T-cell (primary cell): ENCODE measurements around the gene GIMAP6. TPM values are rescaled to one million over a fixed set of nuclear protein-coding genes. Genes with fewer than 3 reads are reported as not detected.

Experiments
- ATAC-seq, 4 experiments: fragments of 200-7000 bp in 3 of 4; fragments of 150-1000 bp in 1 of 4; cut with Tn5 transposase; replicated peaks in 1 of 4; 1 replicate in 3 of 4; 2 replicates in 1 of 4; pipeline ENCODE4 v1.10.0; 2021; ENCODE audit warnings: moderate library complexity in 3 of 4, mild to moderate bottlenecking in 2 of 4, moderate number of reproducible peaks in 1 of 4
- CTCF ChIA-PET, 2 donors: fragments of 300-600 bp; sonication (Branson Sonifier 250); formaldehyde crosslinking; loops; one replicate each; lab custom pipeline; 2022; ENCODE audit warnings: antibody characterized with exemption in 2 of 2; lab: Charles Lee
- POLR2A ChIA-PET, 2 donors: fragments of 300-600 bp; sonication (Branson Sonifier 250); formaldehyde crosslinking; loops; one replicate each; lab custom pipeline; 2022; ENCODE audit warnings: antibody characterized with exemption in 2 of 2; lab: Charles Lee
- DNase-seq, 35 experiments: peaks; one replicate each; pipeline versions ENCODE4 v3.0.0 to v3.0.0-alpha.2; 2013 to 2023
- H3K27ac ChIP-seq: one replicate; pipeline ENCODE4 v1.5.1; 2013; ENCODE audit warnings: low read length
- H3K27me3 ChIP-seq, 2 experiments: replicated peaks in 1 of 2; 1 replicate in 1 of 2; 2 replicates in 1 of 2; pipeline versions ENCODE4 v1.6.1 to v1.7.0; 2013; ENCODE audit warnings: low read length in 1 of 2, mixed read lengths in 1 of 2; ENCODE audit not compliant: control insufficient read depth in 2 of 2, insufficient read depth in 2 of 2; ENCODE audit errors: extremely low read depth in 1 of 2
- H3K36me3 ChIP-seq, 2 donors: 1 replicate in 1 of 2; 2 replicates in 1 of 2; pipeline versions ENCODE4 v1.6.1 to v1.7.0; 2013; ENCODE audit warnings: low read length in 1 of 2; ENCODE audit not compliant: control insufficient read depth in 2 of 2, insufficient read depth in 1 of 2; ENCODE audit errors: extremely low read depth in 1 of 2
- H3K4me1 ChIP-seq, 2 experiments: 1 replicate in 1 of 2; 2 replicates in 1 of 2; pipeline versions ENCODE4 v1.6.1 to v1.7.0; 2013; ENCODE audit warnings: low read length in 2 of 2, mixed read lengths in 1 of 2; ENCODE audit not compliant: insufficient read depth in 2 of 2, control insufficient read depth in 1 of 2; ENCODE audit errors: extremely low read depth in 1 of 2
- H3K4me3 ChIP-seq, 2 donors: 1 replicate in 1 of 2; 2 replicates in 1 of 2; pipeline versions ENCODE4 v1.5.1 to v1.7.0; 2013; ENCODE audit warnings: mild to moderate bottlenecking in 2 of 2, low read length in 1 of 2, moderate library complexity in 1 of 2; ENCODE audit not compliant: control insufficient read depth in 1 of 2; ENCODE audit errors: extremely low read depth in 1 of 2
- H3K9me3 ChIP-seq: 2 replicates; pipeline ENCODE4 v1.7.0; 2013
- H3K27ac Mint-ChIP-seq, 2 donors: one replicate each; pipeline ENCODE4 v1.8.0; 2020 to 2021; ENCODE audit warnings: mild to moderate bottlenecking in 2 of 2, mixed read lengths in 2 of 2
- H3K27me3 Mint-ChIP-seq, 2 donors: one replicate each; pipeline ENCODE4 v1.8.0; 2021 to 2022; ENCODE audit warnings: mixed read lengths in 2 of 2
- H3K36me3 Mint-ChIP-seq: one replicate; pipeline ENCODE4 v1.8.0; 2021; ENCODE audit warnings: mixed read lengths
- H3K4me1 Mint-ChIP-seq, 3 donors: one replicate each; pipeline ENCODE4 v1.8.0; 2020 to 2022; ENCODE audit warnings: mixed read lengths in 3 of 3, mild to moderate bottlenecking in 1 of 3
- H3K4me3 Mint-ChIP-seq, 3 donors: one replicate each; pipeline ENCODE4 v1.8.0; 2020 to 2022; ENCODE audit warnings: mild to moderate bottlenecking in 3 of 3, mixed read lengths in 3 of 3, moderate library complexity in 3 of 3
- H3K9me3 Mint-ChIP-seq, 3 donors: one replicate each; pipeline ENCODE4 v1.8.0; 2020 to 2022; ENCODE audit warnings: mixed read lengths in 3 of 3
- WGBS: methylation state at CpG from one replicate; pipeline ENCODE4 v1.1.5; 2013; ENCODE audit warnings: missing lambda C conversion rate; ENCODE audit not compliant: insufficient coverage; 5-methylcytosine and 5-hydroxymethylcytosine counted together
- total RNA-seq, 35 experiments: library from RNA in 6 of 35; stranded (reverse) in 6 of 35; fragments of 120-200 nt in 1 of 35; gene quantifications; one replicate each; pipeline versions ENCODE4 v1.2.1 to v1.2.4 and lab custom pipeline; 2013 to 2026

Gene GIMAP6
- total RNA-seq, 5 donors from 2014 or later (not counting 1 experiment from before 2014, with no cell fraction given): 55.0 to 168 (median 150) TPM

DNA sequence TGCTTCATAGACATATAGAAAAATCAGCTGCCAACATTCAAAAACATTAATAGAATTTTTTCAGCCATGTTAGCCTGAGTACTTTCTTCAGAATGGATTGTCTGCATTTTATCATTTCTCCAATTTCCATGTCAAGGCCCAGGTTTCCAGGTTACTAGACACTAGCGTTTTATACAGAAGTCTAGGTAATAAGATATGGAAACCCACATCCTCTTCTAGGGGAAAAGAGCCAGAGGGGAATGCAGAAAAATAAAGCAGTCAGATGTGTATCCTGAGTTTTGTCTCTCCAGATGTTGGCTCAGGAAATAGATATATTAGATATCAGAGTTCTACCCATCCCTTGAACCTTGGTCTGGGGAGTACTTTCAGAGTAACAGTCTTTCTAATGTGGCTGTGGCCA lies 44.6 kb downstream of the GIMAP6 start:
- peaks cover 0 to 6% of the 10 kb centered on the region in 2 donors for H3K36me3 ChIP-seq
- no CpG with 5 or more reads among the region's 1 CpG for WGBS
- Mint-ChIP-seq H3K27me3 (no peaks in the 10 kb centered on the region), H3K4me1 (peaks cover 56 to 68% (median 64%) of the 10 kb centered on the region in 3 donors), H3K9me3 (peaks cover 25 to 39% (median 28%) of the 10 kb centered on the region in 3 donors), H3K27ac (peak overlapping the region; percentile 73 to 92), H3K36me3 (peaks cover 33% of the 10 kb centered on the region), H3K4me3 (peak overlapping the region in 1 of 3 donors; percentile 32)
- DNase-seq (no peak), ATAC-seq (no peak)
- no peak overlapping the region for H3K27ac ChIP-seq
- ChIA-PET POLR2A (interaction anchor here in 1 of 2 donors (0.6 kb wide), 1 partner anchor 22 kb away, joined by 4 read pairs; no protein-coding TSS in a partner anchor), CTCF (no interaction called here)
- H3K9me3 ChIP-seq: peaks cover 3% of the 10 kb centered on the region
- no peaks in the 10 kb centered on the region for H3K27me3 ChIP-seq
- H3K4me1 ChIP-seq: peaks cover 20 to 21% of the 10 kb centered on the region in 2 experiments
- H3K4me3 ChIP-seq: no peak overlapping the region

DNA sequence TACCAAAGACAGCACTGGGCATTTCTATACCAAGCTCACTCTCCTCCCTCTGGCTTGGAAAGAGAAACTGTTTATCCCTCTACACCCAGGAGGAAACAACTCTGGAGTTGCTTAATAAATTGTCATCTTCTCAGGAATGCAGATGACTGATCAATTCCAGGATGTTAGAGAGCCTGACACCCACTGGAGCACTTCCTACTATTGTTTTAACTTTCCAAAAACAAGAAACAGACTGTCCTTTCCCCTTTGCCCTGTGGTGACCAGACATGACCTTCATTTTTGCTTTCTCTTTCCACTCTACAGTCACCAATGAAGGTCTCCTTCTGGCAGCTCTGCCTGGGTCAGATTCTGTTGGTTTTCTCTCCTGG lies 45.4 kb downstream of the GIMAP6 start:
- ChIA-PET POLR2A (no interaction called here), CTCF (interaction anchor here in 1 of 2 donors (0.6 kb wide), 1 partner anchor 172 kb away, joined by 3 read pairs; no protein-coding TSS in a partner anchor)
- H3K36me3 Mint-ChIP-seq: peaks cover 26% of the 10 kb centered on the region
- H3K4me3 Mint-ChIP-seq: peak overlapping the region in 1 of 3 donors; percentile 32
- H3K27me3 Mint-ChIP-seq: no peaks in the 10 kb centered on the region
- peaks cover 19 to 39% (median 31%) of the 10 kb centered on the region in 3 donors for H3K9me3 Mint-ChIP-seq
- peaks cover 20 to 21% of the 10 kb centered on the region in 2 experiments for H3K4me1 ChIP-seq
- peaks cover 10% of the 10 kb centered on the region for H3K9me3 ChIP-seq
- DNase-seq (no peak), ATAC-seq (no peak)
- peaks cover 54 to 67% (median 59%) of the 10 kb centered on the region in 3 donors for H3K4me1 Mint-ChIP-seq
- peak overlapping the region; percentile 1 for H3K27ac ChIP-seq
- H3K27me3 ChIP-seq: no peaks in the 10 kb centered on the region
- peak overlapping the region; percentile 73 to 92 for H3K27ac Mint-ChIP-seq
- no peak overlapping the region for H3K4me3 ChIP-seq
- H3K36me3 ChIP-seq: peaks cover 0 to 6% of the 10 kb centered on the region in 2 donors

DNA sequence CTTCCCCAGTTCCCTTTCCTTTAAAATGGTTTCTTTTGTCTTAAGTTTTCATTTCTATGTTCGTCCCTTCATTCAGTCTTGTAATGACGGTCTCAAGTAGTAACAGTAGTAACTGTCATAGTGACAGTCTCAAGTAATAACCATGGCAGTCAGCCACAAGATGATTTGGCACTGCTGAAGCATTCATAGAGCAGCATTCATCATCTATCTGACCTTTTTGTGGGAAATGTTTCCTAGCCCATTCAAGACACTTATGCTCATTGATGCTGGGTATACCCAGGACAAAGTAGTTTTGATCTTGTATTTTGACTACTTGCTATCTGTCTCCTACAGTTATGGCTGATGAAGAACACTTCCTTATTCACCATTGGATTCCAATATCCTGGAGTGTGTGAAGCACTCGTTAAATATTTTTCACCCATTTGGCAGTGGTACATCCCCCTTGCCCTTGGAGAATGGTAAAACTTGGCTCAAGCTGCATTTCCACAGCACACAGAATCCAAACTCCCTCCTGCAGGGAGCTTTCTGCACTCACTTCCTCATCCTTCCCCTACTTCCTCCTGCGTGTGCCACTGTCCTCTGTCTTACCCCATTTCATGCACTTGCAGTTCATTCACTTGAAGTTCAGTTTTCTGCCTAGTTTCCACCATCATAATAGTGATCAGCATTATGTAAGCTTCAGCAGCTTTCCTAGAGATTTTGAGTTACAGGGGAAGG lies 46.0 kb downstream of the GIMAP6 start:
- peak overlapping the region in 1 of 3 donors; percentile 30 for H3K4me3 Mint-ChIP-seq
- peak overlapping the region; percentile 73 to 92 for H3K27ac Mint-ChIP-seq
- DNase-seq: peak in 1 of 35 experiments; percentile 24
- H3K9me3 Mint-ChIP-seq: peaks cover 14 to 37% (median 34%) of the 10 kb centered on the region in 3 donors
- 39% methylated on average over 2 of the region's 4 CpGs for WGBS
- no peaks in the 10 kb centered on the region for H3K27me3 ChIP-seq
- peaks cover 49 to 62% (median 57%) of the 10 kb centered on the region in 3 donors for H3K4me1 Mint-ChIP-seq
- ChIA-PET CTCF (interaction anchor here in 1 of 2 donors (0.6 kb wide), 1 partner anchor 173 kb away, joined by 3 read pairs; no protein-coding TSS in a partner anchor), POLR2A (interaction anchor here in 1 of 2 donors (0.6 kb wide), 1 partner anchor 44 kb away, joined by 7 read pairs; no protein-coding TSS in a partner anchor)
- H3K4me1 ChIP-seq: peaks cover 20 to 21% of the 10 kb centered on the region in 2 experiments
- peaks cover 26% of the 10 kb centered on the region for H3K36me3 Mint-ChIP-seq
- peaks cover 14% of the 10 kb centered on the region for H3K9me3 ChIP-seq
- no peak overlapping the region for H3K4me3 ChIP-seq
- peak overlapping the region; percentile 1 for H3K27ac ChIP-seq
- H3K36me3 ChIP-seq: peaks cover 0 to 6% of the 10 kb centered on the region in 2 donors
- H3K27me3 Mint-ChIP-seq: no peaks in the 10 kb centered on the region
- peak in 3 of 4 experiments; percentile 35 to 59 (median 44) for ATAC-seq

DNA sequence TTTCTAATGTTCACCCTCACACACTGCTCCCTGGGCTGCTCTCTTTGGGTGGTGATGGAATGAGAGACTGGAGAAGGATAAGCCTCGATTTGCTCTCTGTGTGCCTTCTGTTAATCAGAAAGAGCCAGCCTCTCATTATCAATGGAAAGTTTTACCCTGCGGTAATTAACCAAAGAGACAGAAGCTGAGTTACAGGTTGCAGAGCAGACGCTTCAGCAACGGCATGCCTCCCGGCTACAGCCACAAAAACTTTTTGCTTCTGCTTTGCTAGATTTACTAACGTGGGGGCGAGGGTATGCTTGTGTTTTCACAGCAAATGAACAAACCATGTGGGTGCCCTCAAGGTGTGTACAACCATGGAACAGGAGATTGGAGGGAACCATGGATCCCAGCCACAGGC lies 47.0 kb downstream of the GIMAP6 start:
- POLR2A ChIA-PET: interaction anchor here in 1 of 2 donors (0.6 kb wide), 1 partner anchor 45 kb away, joined by 7 read pairs; no protein-coding TSS in a partner anchor
- peaks cover 28% of the 10 kb centered on the region for H3K36me3 Mint-ChIP-seq
- 72% methylated on average over 5 of the region's 7 CpGs for WGBS
- Histone ChIP-seq H3K27ac (peak overlapping the region; percentile 21), H3K4me1 (peaks cover 20 to 21% of the 10 kb centered on the region in 2 experiments), H3K9me3 (peaks cover 16% of the 10 kb centered on the region), H3K27me3 (no peaks in the 10 kb centered on the region), H3K36me3 (peaks cover 0 to 6% of the 10 kb centered on the region in 2 donors), H3K4me3 (no peak overlapping the region)
- peak overlapping the region in 1 of 3 donors; percentile 30 for H3K4me3 Mint-ChIP-seq
- DNase-seq: no peak
- CTCF ChIA-PET: no interaction called here
- peaks cover 38 to 58% (median 52%) of the 10 kb centered on the region in 3 donors for H3K4me1 Mint-ChIP-seq
- H3K27me3 Mint-ChIP-seq: no peaks in the 10 kb centered on the region
- ATAC-seq: peak in 3 of 4 experiments; percentile 10 to 41 (median 35)
- peak overlapping the region; percentile 73 to 92 for H3K27ac Mint-ChIP-seq
- peaks cover 18 to 42% (median 41%) of the 10 kb centered on the region in 3 donors for H3K9me3 Mint-ChIP-seq

DNA sequence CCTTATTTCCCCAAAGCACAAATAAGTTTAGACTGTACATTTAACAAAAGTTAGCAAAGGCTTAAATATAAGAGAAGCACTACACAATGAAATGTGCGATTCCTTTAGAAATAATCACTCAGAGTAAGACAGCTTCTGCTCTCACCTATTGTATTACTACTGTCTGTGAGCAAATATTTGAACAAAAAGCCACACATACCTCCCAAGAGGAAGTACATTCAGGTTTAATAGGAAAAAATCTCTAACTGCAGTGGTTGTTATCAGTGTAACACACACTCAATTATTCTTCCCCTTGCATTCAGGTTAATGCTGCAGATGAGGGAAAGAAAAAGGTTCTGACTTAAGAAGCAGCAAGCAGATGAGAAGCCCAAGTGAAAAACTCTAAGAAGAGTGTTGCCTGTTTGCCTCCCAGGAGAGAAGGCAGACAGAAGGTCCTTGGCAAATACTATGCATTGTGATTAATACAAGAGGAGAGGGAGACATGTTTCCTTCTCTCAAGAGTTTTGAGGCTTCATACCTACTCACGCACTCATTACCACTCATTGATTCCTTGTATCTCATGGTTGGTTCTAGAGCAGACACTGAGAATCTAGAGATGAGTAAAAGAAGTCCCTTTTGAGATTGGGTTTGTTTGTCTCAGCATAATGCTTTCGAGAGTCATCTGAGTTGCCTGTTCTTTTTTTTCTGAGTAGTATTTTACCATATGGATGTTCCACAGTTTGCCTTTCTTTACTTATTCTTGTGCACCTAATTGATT lies 51.4 kb downstream of the GIMAP6 start:
- Mint-ChIP-seq H3K9me3 (peaks cover 19 to 58% (median 53%) of the 10 kb centered on the region in 3 donors), H3K36me3 (peaks cover 45% of the 10 kb centered on the region), H3K4me1 (peaks cover 24 to 68% (median 54%) of the 10 kb centered on the region in 3 donors), H3K4me3 (peak overlapping the region in 1 of 3 donors; percentile 44), H3K27ac (peak overlapping the region; percentile 71 to 79), H3K27me3 (no peaks in the 10 kb centered on the region)
- no peaks in the 10 kb centered on the region for H3K27me3 ChIP-seq
- H3K27ac ChIP-seq: peak overlapping the region; percentile 7
- peaks cover 2 to 12% of the 10 kb centered on the region in 2 experiments for H3K4me1 ChIP-seq
- peak in 1 of 4 experiments; percentile 18 for ATAC-seq
- H3K4me3 ChIP-seq: no peak overlapping the region
- no CpG with 5 or more reads among the region's 3 CpGs for WGBS
- peaks cover 16% of the 10 kb centered on the region for H3K9me3 ChIP-seq
- DNase-seq: no peak
- peaks cover 0 to 6% of the 10 kb centered on the region in 2 donors for H3K36me3 ChIP-seq
- ChIA-PET POLR2A (no interaction called here), CTCF (no interaction called here)
